GM21447 (cell line): ENCODE measurements around the gene ALK.
"Not testable (repeated sequence)": the region's sequence is repeated elsewhere in the genome, so short reads cannot be mapped to it uniquely, and the experiment has no call there.

ENCODE experiments used
- ATAC-seq: cut with Tn5 transposase; IDR thresholded peaks from one replicate; pipeline ENCODE4 v1.9.1; 2021; ENCODE audit not compliant: unreplicated experiment

The ALK gene

DNA sequence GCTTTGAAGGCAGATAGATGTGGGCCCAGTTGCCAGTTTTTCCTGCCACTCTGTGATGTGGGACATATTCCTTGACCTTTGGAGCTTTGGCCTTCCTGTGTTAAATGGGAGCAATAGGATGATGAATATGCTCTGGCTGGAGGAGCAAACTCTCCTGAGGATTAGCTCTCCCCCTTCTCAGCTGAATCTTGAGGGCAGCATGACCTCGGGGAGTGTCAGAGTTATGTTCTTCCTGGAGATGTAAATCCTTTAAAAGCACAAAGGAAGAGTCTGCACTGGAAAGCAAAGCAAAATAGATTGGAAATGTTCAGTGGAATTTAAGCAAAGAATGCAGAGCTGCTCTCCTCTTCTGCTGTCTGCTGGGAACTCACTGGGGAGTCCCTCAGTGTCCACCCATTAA is 160.1 kb downstream of the ALK start:
- no peak for ATAC-seq

DNA sequence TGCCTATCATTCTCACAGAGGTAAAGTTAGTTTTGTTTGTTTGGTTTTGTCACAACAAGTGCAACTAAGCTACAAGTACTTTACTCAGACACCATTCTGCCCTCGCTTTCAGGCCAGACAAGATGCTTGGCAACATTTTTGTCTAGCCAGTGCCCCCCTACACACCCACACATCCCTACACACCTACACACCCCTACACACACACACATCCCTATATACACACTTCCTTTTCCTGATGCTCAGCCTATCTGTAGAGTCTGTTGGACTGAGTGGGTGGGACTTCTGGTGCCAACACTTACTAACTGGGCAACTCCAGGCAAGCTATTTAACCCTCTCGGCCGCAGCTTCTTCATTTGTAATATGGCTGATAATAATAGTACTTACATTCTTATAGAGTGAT is 161.4 kb downstream of the ALK start:
- no peak for ATAC-seq

DNA sequence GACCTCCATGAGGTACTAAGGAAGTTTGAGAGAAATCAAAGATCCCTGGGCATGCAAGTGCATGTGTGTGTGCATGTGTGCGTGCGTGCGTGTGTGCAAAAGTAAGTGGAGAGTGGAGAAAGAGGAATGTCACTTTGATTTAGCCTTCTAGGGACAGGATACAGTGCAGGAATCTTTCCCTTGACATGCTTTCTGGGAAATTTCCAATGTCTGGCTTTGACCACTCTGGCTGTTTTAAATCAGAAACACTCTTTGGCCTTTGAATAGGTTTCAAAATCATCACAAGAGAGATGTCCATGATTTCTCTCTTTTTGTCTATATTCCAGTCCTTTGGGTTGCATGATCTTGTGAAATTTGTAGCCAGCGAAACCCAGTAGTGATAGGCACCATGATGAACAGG is 162.0 kb downstream of the ALK start:
- no peak for ATAC-seq

DNA sequence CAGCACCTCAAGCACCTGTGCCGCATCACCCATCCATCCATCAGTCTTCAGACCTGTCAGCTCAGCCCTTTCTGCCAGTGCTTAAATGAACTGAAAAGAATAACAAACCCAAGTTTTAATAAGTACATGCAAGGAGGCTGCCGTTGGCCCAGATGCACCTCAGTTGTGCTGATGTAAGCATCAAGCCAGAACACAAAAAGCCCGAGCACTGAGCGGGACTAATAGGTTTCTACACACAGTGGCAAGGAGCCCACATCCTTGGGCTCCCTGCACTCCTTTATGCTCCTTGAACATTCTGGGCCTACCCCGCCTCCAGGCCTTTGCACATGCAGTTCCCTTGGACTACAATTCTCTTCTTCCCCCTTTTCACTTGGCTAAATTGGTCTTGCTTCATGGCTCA is 165.6 kb downstream of the ALK start:
- ATAC-seq: no peak

DNA sequence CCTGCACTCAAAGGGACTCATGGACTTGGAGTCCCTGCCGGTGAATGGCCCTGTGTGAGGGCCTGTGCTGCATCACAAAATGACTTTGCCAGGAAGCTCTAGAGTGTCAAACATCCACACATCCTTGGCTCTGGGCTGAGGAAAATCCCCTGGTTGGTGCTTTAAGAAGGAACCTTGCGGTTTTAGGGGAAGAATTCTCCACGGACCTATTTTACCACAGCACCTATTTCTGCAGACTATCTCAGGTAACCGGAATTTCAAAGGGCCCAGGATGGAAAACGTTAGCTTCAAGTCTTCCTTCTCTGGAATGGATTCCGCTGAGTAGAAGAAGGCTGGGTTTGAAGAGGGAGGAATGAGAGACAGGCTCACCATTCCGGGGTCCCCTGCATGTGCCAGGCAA is 166.2 kb downstream of the ALK start:
- ATAC-seq: no peak

DNA sequence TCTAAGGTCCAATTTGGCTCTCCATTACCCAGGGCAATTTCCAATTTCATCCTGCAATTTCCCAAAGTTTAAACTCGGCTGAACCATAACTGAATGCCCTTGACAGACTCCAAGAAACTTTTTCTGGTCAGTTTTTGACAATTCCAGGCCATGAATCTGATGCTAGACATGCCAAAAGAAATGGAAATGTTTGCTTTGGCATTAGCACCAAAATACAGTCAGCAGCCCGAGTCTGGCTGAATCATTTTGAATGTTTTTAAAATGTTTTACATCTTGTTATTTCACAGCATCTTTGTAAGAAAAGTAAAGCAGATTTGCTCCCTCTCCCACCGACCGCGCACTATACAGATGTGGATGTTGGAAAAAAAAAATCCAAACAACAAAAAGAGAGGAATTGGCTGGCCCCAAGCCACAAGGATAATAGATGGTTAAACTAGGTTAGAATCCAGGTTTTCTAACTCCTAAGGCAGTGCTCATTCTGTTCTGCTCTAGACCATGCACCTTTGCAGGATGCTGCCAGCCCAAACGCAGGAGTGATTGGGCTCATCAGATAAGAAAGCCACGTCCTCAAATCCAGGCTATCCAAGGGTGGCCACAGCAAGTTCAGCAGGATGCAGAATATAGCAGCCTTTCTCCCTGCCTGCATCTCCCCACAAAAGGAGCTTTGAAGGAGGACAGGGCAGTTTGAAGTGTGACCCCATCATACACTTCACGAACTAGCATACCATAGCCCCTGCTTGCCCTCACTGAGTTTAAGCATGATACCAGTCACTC is 167.5 kb downstream of the ALK start:
- no peak for ATAC-seq

DNA sequence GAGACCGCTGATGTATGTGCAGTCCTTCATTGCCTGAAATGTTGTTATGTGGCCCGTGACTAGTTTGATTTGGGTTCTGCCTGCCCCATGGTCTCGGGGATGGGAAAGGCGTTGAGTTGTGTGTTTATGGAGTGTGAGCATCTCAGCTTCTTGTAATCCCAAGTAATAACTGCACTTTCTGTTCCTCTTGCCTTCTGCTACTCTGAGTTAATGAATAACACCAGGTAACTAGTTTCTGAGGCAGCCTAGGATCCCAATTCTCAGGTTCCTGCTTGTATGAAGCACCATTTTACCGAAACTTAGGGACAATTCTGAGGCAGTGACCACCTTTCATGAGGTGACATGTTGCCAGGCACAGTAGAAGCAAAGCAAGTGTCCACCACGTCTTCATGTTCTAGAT is 170.0 kb downstream of the ALK start:
- ATAC-seq: no peak

DNA sequence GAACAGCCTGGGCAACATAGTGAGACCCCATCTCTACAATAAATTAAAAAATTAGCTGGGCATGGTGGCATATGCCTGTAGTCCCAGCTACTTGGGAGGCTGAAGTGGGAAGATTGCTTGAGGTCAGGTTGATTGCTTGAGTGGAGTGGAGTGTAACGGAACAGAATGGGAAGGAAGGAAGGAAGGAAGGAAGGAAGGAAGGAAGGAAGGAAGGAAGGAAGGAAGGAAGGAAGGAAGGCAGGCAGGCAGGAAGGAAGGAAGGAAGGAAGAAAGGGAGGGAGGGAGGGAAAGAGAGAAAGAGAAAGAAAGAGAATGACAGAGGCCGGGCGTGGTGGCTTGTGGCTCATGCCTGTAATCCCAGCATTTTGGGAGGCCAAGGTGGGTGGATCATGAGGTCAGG is 170.9 kb downstream of the ALK start:
- not testable (repeated sequence) for ATAC-seq

DNA sequence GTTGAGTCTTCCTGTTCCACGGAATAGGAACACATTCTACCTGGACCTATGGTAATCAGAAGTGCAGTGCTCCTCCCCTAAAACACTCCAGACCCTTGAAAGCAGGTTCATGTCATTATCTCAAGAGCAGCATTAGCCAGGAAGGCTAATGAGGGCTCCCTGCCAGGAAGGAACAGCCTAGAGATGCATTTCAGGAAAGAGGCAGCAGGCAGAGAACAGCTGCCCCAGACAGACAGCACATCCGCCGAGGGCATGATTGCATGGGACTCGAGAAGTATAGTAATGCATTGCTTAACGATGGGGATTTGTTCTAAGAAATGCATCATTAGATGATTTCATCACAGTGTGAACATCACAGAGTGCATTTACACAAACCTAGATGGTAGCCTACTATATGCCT is 171.5 kb downstream of the ALK start:
- ATAC-seq: no peak

DNA sequence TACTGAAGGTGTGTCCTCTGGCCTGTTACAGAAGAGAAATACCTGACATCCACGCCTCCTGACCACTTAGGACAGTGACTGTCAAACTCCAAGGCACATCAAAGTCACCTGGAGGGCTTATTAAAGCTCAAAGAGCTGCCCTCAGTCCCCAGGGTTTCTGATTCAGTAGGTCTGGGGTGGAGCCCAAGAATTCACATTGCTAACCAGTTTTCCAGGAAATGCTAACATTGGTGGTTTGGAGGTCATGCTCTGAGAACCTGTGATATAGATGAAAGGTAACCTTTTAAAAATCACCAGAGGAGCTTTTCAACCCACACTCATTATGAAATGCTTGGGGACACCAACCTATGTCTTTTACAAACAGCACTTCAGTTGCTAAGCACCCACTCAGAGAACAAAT is 172.3 kb downstream of the ALK start:
- no peak for ATAC-seq

DNA sequence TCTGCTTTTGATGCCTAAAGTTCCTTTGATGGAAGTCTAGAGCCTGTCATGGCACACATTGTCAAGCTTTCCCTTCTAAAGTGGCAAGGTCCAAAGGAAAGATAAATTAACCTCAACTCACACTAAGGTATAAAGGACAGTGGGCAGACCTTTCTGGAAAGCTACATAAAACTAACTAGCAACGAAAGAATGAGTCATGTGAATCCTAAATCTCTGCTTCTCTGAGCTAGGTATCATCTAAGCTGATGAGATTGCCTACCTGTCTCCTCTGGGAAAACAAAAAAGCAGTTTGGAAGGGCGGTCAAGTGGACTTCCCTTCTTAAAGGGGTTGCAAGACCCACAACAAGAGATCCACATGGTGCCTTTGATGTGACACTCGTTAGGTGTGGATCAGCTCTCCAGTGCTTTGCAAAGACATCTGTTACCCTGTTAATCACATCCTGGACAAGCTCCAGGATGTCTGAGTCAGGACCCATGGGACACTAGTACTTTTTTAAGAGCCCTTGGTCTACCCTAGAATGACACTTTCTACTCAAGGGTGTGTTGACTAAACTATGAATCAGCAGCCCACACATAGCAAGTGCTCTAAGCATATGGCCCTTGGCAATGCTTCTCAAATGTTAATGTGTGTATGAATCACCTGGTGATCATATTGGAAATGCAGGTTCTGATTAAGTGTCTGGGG is 173.5 kb downstream of the ALK start:
- peak; percentile 59 for ATAC-seq

DNA sequence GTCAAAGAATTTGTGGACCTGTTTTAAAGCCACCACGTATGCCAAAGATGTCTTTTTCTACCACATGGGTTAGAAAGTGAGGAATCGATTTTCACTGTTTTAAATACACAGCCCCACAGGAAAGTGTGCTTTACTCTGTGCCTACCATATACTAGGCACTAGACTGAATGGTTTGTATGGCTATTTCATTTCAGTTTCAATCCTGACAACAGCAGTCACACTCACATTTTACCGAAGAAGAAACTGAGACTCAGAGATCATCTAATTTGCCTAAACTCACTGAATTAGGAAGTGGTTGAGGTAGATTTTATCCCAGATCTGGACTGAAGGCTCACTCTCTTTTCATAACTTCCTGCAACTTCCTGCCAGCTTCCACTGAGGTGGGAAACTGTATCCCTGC is 176.4 kb downstream of the ALK start:
- ATAC-seq: peak; percentile 66

DNA sequence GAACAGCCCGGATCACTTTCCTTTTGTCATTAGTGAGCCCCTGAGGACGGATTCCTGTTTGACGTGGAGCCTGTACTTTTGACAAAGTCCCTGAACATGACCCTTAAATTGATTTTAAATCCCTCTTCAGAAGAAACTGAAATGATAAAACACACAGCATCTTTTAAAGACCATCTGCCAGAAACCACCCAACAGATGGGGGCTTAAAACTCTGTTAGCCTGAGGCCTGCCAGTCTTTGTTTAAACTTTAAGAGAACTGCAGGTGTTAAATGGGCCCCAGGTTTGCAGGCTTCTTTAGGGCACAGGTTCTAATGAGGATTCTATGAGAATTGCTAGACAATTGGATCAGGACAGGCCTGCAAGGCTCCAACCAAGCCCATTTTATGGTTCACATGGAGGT is 177.9 kb downstream of the ALK start:
- no peak for ATAC-seq

DNA sequence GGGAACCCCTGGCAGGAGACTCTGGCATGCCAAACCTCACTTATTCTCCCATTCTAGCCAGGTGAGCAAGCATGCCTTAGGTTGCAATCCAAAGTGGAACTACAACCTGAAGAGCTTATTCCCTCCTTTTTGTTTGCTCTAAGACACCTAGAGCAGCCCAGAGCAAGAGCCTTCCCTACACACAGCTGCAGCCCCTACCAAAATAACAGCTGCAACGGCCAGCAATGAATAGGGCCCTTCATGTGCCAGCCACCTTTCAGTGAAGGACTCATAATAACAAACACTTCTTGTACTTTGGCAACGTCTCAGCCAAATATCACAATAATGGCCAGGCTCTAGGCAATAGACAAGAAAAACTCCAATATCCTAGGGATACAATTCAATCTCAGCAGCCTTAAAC is 178.7 kb downstream of the ALK start:
- no peak for ATAC-seq

DNA sequence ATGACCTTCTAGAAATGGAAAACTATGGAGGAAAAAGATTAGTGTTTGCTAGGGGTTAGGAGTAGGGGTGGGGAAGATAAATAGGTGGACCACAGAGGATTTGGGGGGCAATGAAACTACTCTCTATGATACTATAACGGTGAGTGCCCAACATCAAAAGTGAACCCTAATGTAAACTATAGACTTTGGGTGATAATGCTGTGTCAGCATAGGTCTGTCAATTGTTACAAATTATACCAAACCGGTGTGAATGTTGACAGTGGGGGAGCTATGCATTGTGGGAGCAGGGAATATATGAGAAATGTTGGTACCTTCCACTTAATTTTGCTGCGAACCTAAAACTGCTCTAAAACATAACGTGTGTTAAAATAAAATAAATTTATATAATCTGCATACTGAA is 180.3 kb downstream of the ALK start:
- no peak for ATAC-seq

DNA sequence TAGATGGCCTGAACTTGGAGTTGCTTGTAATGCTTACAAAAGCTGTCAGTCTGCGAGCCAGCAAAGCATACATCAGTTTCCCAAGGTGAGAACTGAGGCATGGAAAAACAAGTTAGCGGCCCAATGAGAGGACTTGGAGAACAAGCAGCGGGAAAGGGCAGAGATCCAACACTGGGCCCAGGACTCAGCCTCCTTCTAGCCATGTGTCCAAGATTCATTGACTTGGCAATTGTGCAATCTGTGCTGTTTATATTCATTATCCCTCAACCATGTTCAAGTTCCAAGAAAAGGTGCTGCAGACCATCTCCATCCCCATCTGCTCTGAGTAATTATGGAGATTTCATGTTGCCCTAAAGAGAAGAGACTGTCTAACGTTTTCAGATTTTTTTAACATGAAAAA is 187.4 kb downstream of the ALK start:
- no peak for ATAC-seq

DNA sequence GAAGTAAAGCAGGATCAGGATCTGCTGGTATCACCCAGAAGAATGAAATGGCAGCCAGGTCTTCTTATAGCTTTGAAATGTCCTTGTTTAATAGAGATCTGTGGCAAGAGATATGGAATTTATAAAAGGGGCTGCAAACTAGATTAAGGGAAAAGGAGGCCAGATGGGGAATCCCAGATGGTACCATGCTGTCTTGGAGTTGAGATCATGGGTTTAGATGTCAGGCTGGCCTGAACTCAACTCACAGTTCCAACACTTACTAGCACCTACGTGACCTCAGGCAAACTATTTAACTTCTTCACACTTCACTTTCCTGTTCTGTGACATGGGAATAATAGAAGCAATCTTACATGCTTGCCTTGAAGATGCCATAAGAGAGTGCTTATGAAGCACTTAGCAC is 188.2 kb downstream of the ALK start:
- no peak for ATAC-seq

DNA sequence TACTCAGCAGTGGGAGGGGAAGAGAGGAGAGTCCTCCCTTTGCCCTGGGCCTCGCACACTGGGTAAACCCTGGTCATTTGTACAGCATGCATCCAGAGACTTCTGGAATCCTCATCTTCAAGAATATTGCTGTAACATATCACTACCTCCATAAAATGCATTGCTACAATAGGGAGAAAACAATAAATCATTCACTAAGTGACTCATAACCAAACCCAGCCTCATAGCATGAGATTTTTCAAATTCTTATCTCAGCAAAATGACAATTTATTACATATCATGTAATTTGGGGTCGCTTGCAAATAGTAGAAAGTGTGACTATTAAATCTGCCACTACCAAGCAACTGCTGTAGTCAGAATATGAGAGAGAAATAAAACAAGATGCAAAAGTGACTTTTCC is 189.4 kb downstream of the ALK start:
- no peak for ATAC-seq

DNA sequence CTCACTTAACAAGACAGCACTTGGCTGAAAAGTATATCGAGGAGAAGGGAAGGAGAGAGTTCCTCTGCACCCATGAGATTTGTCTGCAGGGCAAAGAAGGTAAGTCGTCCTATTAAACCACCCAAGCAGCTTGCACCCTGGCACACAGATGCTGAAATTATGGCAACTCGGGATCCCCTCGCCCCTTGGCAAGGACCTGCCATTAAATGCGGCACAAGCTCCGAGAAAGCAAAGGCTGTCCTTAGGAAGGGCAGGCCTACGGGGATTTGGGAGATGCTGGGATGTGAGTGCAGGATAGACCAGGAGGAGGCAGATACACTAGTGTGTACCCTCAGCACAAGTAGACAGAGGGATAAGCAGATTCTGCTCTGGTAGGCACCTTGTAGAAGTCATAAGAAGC is 191.5 kb downstream of the ALK start:
- ATAC-seq: no peak

DNA sequence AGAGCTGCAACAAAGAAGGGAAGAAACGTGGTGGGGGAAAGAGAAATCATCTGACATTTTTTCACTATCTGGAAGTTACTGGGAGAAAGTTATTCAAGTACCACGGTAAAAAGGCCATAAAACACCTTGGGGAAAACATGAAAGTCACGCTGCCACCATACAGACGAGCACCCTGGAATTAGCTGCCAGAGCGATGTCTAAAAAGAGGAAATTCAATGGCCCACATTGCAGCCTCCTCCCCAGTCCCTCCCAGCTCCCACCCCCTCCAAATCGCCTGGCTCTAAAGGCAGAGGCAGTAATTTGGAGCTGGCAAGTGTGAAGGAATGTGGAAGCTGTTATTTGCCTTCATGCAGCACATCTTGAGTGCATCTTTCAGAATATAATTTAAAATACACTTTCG is 192.0 kb downstream of the ALK start:
- ATAC-seq: no peak

DNA sequence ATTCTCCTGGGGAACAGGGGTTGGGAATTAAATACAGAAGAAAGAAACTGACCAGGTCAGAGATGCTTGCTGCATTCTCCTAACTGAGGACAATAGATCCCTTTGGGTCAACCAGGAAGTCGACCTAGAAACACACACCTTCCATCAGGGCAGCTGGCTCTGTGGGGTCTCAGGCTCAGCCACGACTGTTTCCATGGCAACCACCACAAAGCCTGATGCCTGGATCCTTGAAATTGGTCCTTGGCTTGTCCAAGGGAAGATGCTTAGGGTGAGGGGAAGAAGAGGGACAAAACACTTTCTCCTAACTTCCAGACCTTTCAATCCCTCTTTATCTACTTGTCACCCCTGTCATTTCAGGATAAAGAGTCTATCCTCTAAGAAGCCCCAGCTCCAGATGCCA is 194.4 kb downstream of the ALK start:
- ATAC-seq: no peak

DNA sequence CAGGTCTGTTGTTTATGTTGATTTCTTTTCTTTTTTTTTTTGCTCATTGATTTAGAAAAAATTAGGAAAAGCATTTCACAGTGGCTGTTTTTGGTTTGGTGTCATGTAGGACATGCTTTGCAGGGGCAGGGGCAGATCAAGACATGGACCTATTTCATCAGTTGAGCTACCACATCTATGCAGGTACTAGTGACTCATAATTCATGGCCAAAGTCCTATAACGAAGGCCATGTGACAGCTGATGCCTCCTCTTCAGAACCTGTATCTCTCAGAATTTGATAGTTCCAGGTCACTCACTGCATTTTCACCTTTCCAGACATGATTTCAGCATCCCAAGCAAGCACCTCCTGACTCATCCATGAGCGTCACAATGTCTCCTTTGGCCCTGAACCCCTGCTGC is 195.8 kb downstream of the ALK start:
- ATAC-seq: no peak

DNA sequence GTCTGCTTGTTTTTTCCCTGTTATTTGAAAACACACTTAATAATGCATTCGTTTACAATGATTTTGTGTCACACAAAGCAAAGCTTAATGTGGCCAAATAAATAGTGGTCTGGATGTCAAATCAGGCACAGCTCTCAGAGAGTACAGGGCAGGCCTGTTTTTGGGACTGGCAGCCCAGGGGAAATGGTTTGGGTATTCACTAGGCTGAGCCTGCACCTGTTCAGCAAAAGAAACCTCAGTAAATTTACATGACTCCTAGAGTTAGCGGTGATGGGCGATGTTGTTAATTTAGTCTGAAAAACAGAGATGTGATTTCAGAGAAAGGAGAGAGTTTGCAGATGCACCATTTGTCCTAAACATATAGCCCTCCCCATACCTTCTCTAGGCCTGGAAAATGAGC is 197.1 kb downstream of the ALK start:
- no peak for ATAC-seq
